NCI-H1694 (cell line): ENCODE measurements around the gene S100G.

Experiments used
- DNase-seq: peaks from one replicate; lab custom pipeline; 2025; lab: John Stamatoyannopoulos, UW

S100G gene

GRCh38 chrX:16651391-16652024 lies 1.6 kb downstream of the S100G start:
- no peak for DNase-seq

GRCh38 chrX:16653424-16653823 lies 3.5 kb downstream of the S100G start:
- DNase-seq: no peak

DNA sequence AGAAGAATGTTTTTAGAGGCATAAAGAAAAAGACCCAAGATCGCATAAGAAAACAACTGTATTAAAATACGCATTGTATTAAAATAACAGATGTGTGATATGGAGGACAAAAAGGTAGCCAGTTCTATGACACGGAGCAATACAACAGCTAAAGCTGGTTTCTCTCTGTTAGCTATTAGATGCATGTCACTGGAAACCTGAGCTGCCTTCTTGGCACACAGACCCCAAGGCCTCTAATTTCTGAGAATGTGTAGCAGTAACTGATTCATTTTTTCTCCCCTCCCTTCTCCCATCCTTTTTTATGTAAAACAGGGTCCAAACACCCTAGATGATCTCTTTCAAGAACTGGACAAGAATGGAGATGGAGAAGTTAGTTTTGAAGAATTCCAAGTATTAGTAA lies 4.1 kb downstream of the S100G start:
- DNase-seq: no peak

DNA sequence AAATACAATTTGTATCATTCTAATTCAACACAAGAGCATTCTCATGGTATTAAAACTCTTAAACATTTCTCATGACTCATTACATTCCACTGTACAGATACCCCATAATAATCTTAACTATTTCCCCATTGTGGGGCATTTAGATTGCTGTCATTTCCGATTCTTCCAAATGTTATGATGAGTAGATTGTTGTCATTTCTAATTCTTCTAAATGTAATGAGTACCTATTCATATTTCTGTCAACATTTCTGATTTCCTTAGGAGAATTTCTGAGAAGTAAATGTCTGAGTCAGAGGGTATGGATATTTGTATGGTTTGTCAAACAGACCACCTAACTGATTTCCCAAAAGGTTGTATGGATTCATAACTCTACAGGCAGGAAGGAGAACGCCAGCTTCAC lies 8.3 kb downstream of the S100G start:
- DNase-seq: no peak

DNA sequence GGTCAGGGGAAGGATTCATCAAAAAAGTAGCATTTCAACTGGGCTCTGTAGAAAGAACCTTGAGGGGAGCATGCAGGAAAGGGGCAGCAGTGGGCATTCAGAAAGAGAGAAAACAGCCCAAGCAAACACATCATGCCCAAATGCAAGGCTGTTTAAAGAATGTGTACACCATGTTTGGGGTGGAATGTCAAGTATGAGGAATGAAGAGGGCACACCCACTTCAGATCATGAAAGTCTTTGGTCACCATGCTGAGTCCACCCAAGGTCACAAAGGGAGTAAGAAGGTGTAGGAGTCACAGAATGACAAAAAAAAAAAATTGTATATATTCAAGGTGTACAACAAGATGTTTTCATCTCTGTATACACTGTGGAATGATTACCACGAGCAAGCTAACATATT lies 9.4 kb downstream of the S100G start:
- DNase-seq: no peak

GRCh38 chrX:16661495-16661894 lies 11.5 kb downstream of the S100G start:
- no peak for DNase-seq

DNA sequence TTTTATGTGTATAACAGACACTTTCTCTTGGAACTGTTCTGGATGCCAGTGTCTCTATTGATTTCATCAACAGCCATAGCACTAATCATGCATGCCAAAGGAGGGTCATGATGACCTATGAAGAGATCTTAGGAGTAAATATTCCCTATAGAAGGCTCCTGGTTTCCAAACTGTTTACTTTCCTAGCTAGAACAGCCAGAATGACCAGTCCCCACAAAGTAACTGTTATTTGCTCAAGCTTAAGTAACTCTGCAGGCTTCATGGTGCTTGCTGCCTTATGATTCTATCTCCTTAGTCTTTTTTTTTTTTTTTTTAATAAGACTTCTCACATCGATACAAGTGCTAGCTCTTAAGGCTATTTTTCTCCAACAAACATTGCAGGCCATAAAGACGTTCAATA lies 12.4 kb downstream of the S100G start:
- DNase-seq: no peak

DNA sequence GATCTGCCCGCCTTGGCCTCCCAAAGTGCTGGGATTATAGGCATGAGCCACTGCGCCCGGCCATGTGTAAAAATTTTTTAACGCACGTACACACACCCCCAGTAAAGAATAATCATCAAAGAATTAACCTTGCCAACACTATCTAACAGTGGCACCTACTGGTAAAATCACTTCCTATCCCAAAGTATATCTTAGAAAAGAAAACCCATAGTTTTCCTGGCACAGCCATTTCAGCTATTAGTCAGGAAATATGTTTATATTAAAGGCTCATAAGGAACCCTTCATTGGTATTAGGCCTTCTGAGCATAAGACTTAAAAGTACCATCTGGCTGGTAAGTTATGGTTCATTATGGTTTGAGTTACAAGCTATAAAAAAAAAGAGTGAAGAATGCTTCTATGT lies 14.1 kb downstream of the S100G start:
- no peak for DNase-seq

DNA sequence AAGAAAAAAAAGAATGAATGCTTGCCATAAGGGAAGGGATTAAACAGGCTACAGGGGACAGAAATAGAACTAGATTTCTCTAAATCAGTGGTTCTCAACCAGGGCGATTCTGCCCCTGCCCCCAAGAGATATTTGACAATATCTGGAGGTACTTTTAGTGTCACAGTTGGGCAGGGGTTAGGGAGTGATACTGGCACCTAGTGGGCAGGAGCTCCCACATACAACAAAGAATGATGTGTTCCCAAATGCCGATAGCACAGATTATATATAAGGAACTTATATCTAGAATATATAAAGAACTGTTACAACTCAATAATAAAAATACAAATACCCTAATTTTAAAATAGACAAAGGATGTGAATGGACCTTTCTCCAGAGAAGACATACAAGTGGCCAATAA lies 14.7 kb downstream of the S100G start:
- no peak for DNase-seq

- no peak for DNase-seq
Measured at GRCh38 chrX:16665089-16665488, 15.1 kb downstream of the S100G start.

DNA sequence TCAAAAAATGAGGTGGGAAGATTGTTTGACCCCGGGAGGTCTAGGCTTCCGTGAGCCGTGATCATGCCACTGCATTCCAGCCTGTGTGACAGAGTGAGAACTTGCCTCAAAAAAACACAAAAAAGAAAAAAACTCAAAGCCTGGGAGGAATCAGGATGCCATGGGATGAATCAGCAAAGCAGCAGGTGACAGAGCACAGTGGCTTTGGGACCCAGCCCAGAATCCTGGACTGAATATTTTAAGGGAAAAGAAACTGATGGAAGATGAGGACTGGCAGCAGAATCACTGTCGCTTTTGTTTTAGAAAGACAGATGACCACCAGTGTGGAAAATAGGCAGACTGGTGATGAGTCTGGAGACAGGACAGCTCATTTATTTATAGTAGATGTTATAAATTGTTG lies 16.6 kb downstream of the S100G start:
- no peak for DNase-seq

GRCh38 chrX:16671005-16671404 lies 21.0 kb downstream of the S100G start:
- DNase-seq: peak; percentile 9

DNA sequence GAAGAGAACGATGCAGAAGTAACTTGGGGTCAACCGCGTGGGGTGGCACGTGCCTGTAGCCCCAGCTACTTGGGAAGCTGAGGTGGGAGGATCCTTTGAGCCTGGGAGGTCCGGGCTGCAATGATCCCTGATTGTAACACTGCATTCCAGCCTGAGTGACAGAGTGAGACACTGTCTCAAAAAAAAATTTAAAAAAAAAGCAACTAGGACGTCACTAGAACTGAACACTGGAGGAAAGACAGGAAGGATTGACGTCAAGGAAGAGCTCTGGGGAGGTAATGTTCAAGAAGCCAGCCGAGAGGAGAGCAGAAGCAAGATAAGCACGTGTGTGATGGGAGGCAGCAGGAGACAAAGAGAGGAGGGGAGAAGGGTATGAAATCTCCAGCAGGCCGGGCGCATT lies 28.7 kb downstream of the S100G start:
- DNase-seq: no peak

DNA sequence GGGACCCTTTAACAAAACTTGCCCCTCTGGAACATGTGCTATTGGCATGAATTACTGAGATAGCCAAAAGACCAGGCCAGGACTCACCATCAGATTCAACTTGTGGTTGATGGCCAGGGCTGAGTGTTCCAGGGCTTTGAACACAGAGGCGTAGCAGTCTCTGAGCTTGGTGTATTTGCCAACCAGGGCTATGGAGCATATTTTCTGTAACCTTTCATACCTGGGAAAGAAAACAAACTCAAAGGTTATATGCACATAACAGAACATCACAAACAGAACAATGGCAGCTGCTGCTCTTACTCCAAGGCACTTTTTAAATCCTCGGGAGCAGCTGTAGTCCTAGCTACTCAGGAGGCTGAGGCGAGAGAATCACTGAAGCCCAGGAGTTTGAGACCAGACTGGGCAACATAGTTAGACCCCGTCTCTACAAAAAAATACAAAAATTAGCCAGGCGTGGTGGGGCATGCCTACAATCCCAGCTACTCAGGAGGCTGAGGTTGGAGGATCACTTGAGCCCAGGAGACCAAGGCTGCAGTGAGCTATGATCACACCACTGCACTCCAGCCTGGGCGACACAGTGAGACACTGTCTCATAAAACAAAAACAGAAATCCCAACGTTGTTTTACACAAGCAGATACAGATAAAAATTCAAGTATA lies 33.2 kb downstream of the S100G start:
- DNase-seq: no peak

DNA sequence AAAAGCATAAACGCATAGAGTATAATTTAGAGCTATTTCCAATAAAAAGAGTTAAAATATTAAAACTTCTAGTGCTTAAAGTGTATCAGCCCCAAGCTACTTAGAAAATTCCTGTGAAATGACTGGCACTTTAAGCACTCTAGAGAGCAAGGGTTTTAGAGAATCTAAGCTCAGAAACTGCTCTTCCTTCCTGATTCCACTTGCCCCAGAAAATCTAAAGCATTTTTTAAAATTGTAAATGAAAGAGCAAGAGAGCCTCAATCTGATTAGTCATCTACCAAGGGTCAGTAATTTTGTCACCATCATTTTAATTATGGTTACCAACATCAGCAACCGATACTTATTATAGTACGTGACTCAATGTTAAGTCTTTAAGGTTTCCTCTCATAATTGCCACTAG lies 37.6 kb downstream of the S100G start:
- no peak for DNase-seq

DNA sequence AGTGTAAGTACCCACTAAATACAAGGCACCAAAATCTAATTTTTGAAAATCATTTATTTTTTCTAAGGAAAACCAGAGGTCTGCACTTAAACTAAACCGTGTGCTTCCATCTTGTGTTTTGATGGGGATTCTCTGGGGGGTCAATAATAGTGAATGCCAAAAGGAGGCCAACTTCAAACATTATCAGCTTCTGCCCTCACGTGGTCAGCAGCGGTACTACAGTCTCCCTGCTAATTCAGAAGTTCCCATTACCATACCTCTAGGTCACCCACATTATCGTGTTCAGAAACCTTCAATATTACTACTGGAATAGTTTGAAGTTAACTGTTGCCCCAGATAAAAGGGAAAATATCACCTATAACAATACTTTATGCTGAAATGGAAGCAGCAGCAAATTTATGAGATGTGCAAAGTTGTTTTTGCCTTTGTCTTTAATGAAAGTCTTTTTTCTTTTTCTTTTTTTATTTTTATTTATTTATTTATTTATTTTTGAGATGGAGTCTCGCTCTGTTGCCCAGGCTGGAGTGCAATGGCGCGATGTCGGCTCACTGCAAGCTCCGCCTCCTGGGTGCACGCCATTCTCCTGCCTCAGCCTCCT lies 45.2 kb downstream of the S100G start:
- peak; percentile 2 for DNase-seq

DNA sequence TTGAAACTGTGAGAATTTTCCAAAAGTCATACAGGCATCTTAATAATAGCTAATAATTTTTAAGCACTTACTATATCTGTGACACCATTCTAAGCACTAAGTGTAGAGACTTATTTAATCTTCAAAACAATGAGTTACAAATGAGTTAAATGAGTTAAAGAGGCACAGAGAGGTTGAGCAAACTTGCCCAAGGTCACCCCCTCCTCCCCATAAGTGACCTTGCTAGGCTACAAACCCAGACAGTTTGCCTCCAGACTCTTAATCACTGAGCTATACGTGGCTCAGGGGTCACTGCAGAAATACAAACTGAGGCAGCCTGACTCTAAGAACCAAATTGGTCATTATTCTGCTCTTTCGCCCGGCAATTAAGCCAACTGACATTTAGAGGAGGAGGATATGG lies 47.0 kb downstream of the S100G start:
- no peak for DNase-seq

- DNase-seq: no peak
Measured at GRCh38 chrX:16699389-16699788, 49.4 kb downstream of the S100G start.

- no peak for DNase-seq
Measured at GRCh38 chrX:16700734-16701133, 50.8 kb downstream of the S100G start.

DNA sequence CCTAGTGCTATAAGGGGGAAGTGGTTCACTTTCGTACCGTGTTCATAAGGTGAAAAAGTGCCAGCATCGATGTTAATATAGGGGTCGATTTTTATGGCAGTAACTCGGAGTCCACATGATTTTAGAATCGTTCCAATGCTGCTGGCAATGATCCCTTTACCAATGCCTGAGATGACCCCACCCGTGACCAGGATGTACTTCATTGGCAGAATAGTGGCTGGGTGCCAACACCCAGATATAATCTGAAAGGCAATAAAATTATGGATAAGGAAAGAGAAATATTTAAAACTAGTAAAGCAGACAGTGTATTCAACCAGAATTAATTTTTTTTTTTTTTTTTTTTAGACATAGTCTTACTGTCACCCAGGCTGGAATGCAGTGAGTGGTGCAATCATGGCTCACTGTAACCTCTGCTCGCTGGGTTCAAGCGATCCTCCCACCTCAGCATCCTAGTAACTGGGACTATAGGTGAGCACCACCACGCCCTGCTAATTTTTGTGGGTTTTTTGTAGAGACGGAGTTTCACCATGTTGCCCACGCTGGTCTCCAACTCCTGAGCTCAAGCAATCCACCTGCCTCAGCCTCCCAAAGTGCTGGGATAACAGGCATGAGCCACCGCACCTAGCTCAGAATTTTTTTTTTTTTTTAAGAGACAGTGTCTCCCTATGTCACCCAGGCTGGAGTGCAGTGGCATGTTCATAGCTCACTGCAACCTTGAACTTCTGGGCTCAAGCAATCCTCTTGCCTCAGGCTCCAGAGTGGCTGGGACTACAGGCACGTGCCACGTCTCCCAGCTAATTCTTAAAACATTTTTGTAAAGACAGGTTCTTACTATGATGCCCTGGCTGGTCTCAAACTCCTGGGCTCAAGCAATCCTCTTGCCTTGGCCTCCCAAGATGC lies 53.0 kb downstream of the S100G start:
- no peak for DNase-seq
